GM21528 (cell line): ENCODE results near the gene CTSA.

Experiments used
- ATAC-seq: cut with Tn5 transposase; IDR thresholded peaks from one replicate; pipeline ENCODE4 v1.9.1; 2021; ENCODE audit warnings: mild to moderate bottlenecking, moderate library complexity; ENCODE audit not compliant: unreplicated experiment, low FRiP score

Gene CTSA

GRCh38 chr20:45890985-45891983 lies at the start of gene CTSA, which contains the start of gene NEURL2:
Gene CTSA, plus strand, starts transcription at chr20:45891335. Its CDS starts 234 bp downstream, at chr20:45891569.
Gene NEURL2, minus strand, starts transcription at chr20:45891208. Its CDS starts 217 bp downstream, at chr20:45890991.
- ATAC-seq, result peak; percentile 72

- ATAC-seq, result no peak
Observed at GRCh38 chr20:45841407-45842129, 49.6 kb upstream of the CTSA start.

DNA sequence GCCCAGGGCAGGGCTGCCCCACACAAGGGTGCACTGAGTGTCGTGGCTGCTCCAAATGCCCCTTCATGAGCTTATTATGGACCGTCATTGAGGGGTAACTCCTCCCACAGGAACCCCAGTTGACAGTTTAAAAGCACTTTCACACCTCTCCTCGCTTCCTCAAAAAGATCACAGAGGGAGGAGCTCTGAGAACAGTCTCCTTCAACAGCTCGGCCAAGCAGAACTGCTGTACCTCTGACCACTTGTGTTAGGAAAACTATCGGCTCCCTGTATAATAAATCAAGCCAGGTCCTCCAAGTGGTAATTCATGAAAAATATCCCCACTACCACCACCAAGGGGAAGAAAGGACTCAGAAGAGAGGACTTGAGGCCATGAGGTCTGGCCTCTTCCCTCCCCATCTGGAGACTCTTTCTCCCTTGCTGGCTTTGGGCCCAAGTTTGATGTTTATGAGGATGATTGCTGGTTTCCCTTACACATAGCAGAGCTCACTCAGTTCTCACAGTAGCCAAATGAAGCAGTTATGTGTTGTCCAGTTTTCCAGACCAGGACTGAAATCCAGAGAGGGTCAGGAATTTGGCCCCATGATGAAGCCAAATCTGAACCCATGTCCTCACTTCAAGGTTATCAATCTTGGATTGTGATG lies 48.8 kb upstream of the CTSA start:
- ATAC-seq, result no peak

- ATAC-seq, result no peak
Observed at GRCh38 chr20:45843506-45843905, 47.6 kb upstream of the CTSA start.

- no peak for ATAC-seq
Observed at GRCh38 chr20:45845452-45845851, 45.7 kb upstream of the CTSA start.

- no peak for ATAC-seq
Observed at GRCh38 chr20:45848421-45848820, 42.7 kb upstream of the CTSA start.

DNA sequence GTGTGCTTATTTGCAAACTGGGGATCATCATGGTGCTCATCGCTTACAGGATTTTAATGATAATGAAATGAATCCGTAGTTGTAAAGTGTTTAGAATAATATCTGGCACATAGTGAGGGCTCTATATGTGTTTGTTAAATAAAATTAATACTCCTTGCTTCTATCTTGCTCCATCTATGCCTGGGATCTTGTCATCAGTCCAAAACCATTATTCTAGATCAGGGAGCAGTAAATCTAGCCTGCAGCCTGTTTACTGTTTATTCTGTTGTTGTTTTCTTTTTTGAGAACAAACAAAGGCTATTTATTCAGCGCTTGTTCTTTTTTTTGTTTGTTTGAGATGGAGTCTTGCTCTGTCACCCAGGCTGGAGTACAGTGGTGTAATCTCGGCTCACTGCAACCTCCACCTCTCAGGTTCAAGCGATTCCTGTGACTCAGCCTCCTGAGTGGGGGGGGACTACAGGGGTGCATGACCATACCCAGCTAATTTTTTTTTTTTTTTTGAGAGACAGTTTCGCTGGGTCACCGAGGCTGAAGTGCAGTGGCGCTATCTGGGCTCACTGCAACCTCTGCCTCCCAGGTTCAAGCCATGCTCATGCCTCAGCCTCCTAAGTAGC lies 42.1 kb upstream of the CTSA start:
- ATAC-seq, result no peak

GRCh38 chr20:45850238-45850637 lies 40.9 kb upstream of the CTSA start:
- no peak for ATAC-seq

GRCh38 chr20:45850926-45851325 lies 40.2 kb upstream of the CTSA start:
- no peak for ATAC-seq

- no peak for ATAC-seq
Observed at GRCh38 chr20:45851501-45851900, 39.6 kb upstream of the CTSA start.

DNA sequence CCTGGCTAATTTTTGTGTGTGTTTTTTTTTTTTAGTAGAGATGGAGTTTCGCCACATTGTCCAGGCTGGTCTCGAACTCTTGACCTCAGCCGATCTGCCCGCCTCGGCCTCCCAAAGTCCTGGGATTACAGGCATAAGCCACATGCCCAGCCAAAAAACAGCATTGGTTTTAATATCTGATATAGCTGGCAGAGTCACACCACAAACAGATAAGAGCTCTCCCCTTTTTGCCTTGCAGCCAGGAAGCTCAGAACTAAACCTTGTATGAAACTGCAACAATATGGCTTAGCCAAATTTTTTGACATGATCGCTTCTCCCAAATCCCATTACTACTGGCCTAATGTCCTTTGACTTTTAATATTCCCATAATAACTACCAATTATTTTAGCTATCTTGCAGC lies 38.8 kb upstream of the CTSA start:
- ATAC-seq, result no peak

- ATAC-seq, result no peak
Observed at GRCh38 chr20:45853484-45853883, 37.7 kb upstream of the CTSA start.

DNA sequence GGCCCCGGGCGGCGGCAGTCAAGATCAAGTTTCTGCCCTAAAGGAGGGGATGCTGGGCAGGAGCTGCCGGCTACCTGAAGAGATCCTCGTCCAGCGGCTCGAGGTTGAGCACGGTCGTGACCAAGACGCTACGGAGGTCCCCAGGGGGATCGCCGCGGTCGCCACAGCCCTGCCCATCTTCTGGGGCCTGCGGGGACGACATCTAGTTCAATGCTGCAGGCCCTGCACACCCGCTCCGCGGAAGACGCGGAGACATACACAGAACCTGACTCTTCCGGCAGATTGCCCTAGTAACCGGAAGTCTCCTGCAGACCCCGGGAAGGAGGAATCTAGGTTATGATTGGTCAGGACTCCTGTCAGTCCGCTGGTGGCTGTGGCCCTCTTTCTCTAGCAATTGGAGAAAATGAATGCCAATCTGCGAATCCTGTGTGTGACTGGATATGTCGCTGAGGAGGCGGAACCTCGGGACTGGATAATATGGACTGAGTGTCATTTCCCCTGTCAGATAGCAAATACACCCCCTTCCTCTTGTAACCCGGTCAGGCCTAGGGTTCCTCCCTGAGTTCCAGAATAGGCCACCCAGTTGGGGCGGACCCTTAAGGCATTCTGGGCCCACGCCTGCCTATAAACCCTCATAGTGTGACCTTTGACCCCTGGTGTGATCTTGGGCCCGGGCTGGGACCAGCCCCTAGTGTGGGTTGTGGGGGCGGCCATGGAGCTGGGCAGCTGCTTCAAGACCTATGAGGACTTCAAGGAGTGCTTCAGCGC lies 33.8 kb upstream of the CTSA start, which contains the start of the genes ACOT8 and ZSWIM3:
Gene ACOT8, minus strand, starts transcription at position 279 of the 768 bp plus-strand sequence. Its CDS starts 77 bp downstream, at position 202.
Gene ZSWIM3, plus strand, starts transcription at position 501 of the 768 bp plus-strand sequence. Its CDS starts 212 bp downstream, at position 713.
- ATAC-seq, result peak; percentile 95

DNA sequence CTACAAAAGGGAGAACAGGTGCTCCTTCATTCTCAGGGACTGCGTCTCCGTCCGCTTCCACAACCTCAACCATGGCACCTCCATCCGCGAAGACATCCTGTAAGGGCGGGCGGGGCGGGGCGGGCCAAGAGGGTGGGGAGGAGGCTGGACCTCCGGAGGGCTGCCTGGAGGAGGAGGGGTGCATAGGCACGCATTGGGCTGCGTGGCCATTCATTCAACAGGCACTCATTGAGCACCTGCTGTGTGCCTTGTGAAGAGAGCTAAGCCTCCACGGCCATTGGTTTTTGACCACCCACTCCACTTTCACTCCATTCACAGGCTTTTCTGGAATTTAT lies 33.3 kb upstream of the CTSA start:
- ATAC-seq, result peak; percentile 32

GRCh38 chr20:45859916-45860315 lies 31.2 kb upstream of the CTSA start:
- ATAC-seq, result no peak

DNA sequence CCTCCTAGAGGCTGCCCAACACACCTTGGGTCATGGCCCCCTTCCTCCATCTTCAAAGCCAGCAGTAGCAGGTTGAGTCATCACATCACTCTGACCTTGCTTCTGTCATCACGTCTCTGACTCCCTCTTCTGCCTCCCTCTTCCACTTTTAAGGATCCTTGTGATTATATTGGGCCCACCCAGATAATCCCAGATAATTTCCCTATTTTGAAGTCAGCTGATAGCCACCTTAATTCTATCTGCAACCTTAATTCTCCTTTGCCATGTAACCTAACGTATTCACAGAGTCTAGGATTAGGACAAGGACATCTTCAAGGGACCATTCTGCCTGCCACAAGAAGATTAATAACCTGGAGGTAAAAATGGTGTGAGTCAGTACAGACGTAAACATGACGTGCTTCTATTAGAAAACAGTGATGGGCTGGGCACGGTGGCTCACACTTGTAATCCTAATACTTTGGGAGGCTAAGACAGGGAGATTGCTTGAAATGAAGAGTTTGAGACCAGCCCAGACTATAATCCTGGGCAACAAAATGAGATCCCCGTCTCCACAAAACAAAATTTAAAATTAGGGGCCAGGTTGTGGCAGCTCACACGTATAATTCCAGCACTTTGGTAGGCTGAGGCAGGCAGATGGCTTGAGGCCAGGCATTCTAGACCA lies 30.4 kb upstream of the CTSA start:
- ATAC-seq, result no peak

DNA sequence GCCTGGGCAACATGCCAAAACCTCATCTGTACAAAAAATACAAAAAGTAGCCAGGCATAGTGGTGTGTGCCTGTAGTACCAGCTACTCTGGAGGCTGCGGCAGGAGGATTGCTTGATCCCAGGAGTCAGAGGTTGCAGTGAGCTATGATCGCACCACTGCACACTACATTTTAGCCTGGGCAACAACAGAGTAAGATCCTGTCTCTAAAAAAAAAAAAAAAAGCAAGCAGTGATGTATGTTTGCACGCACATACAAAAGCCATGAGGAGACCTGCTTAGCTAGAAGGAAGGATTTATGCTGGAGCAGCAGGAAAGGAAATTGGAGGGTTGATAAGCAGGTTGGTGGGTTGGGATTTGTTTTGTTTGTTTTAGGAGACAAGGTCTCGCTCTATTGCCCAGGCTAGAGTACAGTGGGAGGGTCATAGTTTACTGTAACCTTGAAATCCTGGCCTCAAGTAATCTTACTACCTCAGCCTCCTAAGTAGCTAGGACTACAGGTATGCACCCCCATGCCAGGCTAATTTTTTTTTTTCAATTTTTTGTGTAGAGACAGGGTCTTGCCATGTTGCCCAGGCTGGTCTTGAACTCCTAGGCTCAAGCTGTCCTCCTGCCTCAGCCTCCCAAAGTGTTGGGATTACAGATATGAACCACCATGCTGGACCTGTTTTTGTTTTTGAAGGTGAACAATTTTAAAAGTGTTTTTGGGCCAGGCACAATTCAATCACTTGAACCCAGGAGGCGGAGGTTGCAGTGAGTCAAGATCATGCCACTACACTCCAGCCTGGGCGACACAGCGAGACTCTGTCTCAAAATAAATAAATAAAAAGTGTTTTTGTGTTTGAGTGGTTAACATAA lies 29.7 kb upstream of the CTSA start:
- ATAC-seq, result no peak
